Kidney epithelial cell (primary cell): ENCODE results near the gene FANCM. TPM values are rescaled to one million over a fixed set of nuclear protein-coding genes. Genes with fewer than 3 reads are reported as not detected.
"Not testable (repeated sequence)": the region's sequence is repeated elsewhere in the genome, so short reads cannot be mapped to it uniquely, and the experiment has no call there.

Source experiments
- DNase-seq: peaks from one replicate; pipeline ENCODE4 v3.0.0-alpha.2; 2010; ENCODE audit warnings: low read depth
- H3K27me3 ChIP-seq: 2 replicates; pipeline ENCODE4 v1.6.0; 2011; ENCODE audit warnings: low read length; ENCODE audit not compliant: control insufficient read depth, insufficient read depth
- H3K36me3 ChIP-seq: 2 replicates; pipeline ENCODE4 v1.5.1; 2011; ENCODE audit warnings: low read length; ENCODE audit not compliant: control insufficient read depth, insufficient read depth
- H3K4me3 ChIP-seq: 2 replicates; pipeline ENCODE4 v1.5.1; 2011; ENCODE audit warnings: low read depth, mild to moderate bottlenecking, control low read depth, low read length
- CTCF ChIP-seq: IDR thresholded peaks from 2 replicates; pipeline ENCODE4 v1.5.1; 2011; ENCODE audit warnings: mild to moderate bottlenecking, moderate library complexity, low read length, control low read depth, inconsistent platforms; ENCODE audit not compliant: insufficient read depth, poor library complexity, severe bottlenecking
- total RNA-seq: library from RNA; depleted of rRNA; stranded (reverse); fragments of >200 nt; gene quantifications from 2 replicates; pipeline ENCODE4 v1.2.3, GENCODE V29; 2015

The FANCM gene
- total RNA-seq, 1 donor from 2014 or later: 4.6 TPM

DNA sequence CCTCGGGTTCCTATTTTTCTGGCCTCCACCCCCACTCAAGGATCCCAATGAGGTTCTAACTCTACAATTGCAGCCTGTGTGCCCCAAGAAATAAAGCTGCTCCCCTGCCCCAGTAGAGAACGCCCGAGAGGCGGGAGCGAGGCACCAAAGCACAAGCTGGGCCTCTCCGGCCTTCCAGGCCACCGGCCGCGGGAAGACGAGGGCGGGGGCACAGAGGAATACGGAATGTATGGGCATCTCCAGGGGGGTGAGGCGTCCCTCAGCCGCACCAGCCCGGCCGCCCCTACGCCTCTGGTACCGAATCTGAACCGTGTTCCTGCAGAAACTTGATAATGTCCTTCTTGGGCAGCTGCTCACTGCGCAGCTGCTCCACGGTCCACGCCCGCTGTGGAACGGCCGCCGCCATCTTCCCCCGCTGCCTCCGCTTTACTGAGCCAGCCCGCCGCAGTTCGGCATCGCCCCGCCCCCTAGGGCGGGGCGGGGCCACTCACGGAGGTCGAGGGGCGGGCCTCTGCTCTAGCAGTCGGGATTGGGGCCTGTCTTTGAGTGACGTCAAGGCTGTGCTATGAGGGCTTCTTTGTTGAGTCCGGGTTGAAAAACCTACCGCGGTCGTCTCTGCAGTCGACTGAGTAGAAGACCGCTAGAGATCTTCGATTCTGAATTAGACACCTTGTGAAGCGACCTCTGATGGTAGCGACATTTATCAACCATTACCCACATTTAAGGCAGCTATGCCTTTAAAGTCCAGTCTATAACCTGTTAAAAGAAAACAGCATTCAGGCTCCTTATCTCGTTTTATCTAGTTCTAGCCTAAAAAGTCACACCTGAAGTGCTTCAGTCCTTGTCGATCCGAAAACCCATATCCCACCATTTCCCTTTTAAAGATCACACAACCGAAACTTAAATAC is 1.4 kb upstream of the FANCM start, which contains the start of gene FKBP3:
FKBP3 (minus strand) TSS at position 431 of the 908 bp plus-strand sequence; CDS start at position 406, 25 bp downstream.
- peak; percentile 98 for DNase-seq
- no peaks in the 10 kb centered on the region for H3K36me3 ChIP-seq
- no peaks in the 10 kb centered on the region for H3K27me3 ChIP-seq
- peak; percentile 5 for TF ChIP-seq CTCF
- H3K4me3 ChIP-seq: peak within 1 kb of the TSS; percentile 58

- Histone ChIP-seq H3K36me3 (no peaks in the 10 kb centered on the region), H3K4me3 (peak overlapping the region; percentile 48), H3K27me3 (no peaks in the 10 kb centered on the region)
- DNase-seq: no peak
- no peak for TF ChIP-seq CTCF
Measured at GRCh38 chr14:45135156-45135555, 574 bp upstream of the FANCM start.

DNA sequence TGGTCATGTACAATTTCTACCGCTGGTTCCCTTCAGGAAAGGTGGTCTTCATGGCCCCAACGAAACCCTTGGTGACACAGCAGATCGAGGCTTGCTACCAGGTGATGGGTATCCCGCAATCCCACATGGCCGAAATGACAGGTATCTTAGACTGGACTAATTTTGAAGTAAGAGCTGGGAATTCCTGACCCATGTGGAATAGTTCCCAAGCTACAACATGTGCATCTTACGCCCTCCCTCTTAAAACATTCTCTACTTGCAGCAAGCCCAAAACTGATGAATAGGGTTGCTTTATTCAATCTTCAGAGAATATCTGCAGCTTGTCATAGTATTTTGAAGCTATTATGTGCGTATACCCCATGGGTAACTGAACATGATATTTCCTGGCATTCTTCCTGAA is 669 bp downstream of the FANCM start:
- no peak for DNase-seq
- Histone ChIP-seq H3K4me3 (peak overlapping the region; percentile 68), H3K36me3 (no peaks in the 10 kb centered on the region), H3K27me3 (no peaks in the 10 kb centered on the region)
- no peak for TF ChIP-seq CTCF

DNA sequence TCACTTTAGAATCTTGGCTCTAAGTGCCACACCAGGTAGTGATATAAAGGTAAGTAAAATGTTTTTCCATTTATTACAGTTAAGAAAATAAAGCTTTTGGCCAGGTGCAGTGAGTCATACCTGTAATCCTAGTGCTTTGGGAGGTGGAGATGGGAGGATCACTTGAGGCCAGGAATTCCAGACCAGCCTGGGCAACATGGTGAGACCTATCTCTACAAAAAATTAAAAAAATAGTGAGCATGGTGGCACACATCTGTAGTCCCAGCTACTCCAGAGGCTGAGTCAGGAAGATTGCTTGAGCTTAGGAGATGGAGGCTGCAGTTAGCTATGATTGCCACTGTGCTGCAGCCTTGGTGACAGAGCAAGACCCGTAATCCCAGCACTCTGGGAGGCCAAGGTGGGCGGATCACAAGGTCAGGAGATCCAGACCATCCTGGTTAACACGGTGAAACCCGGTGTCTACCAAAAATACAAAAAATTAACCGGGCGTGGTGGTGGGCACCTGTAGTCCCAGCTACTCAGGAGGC is 5.0 kb downstream of the FANCM start:
- no peak for TF ChIP-seq CTCF
- no peak overlapping the region for H3K4me3 ChIP-seq
- peaks cover 1% of the 10 kb centered on the region for H3K36me3 ChIP-seq
- H3K27me3 ChIP-seq: no peaks in the 10 kb centered on the region
- no peak for DNase-seq

- H3K27me3 ChIP-seq, H3K4me3 ChIP-seq, H3K36me3 ChIP-seq, DNase-seq: not testable (repeated sequence)
Measured at GRCh38 chr14:45142083-45142482, 6.4 kb downstream of the FANCM start.

DNA sequence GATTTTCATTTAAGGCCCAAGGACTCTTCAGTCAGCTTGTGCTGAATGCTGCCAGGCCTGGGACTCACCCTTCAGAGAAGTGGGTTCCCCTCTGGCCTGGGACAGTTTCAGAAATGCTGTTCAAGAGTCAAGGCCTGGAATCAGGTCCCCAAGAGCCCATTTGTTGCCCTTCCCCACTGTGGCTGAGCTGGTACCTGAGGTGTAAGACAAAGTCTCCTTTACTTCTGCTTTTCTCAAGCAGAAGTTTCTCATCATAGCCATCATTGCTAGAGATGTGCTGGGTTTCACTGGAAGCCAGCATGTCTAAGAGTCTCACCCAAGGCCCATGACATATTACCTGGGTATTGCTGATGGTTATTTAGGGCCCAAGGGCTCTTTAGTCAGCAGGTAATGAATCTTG is 8.9 kb downstream of the FANCM start:
- Histone ChIP-seq H3K27me3 (no peaks in the 10 kb centered on the region), H3K4me3 (no peak overlapping the region), H3K36me3 (peaks cover 1% of the 10 kb centered on the region)
- DNase-seq: no peak
- TF ChIP-seq CTCF: no peak
